KG1 (cell line): ENCODE data around the gene CCDC28B.
A peak's percentile ranks its signal among the peaks of the same experiment; 100 is the strongest.

Source experiments
- DNase-seq: peaks from one replicate; lab custom pipeline; 2025; lab: John Stamatoyannopoulos, UW

The CCDC28B gene

GRCh38 chr1:32194984-32195383, 5.4 kb upstream of the CCDC28B start:
- no peak for DNase-seq

- no peak for DNase-seq
Measured at GRCh38 chr1:32195531-32195930, 4.9 kb upstream of the CCDC28B start.

DNA sequence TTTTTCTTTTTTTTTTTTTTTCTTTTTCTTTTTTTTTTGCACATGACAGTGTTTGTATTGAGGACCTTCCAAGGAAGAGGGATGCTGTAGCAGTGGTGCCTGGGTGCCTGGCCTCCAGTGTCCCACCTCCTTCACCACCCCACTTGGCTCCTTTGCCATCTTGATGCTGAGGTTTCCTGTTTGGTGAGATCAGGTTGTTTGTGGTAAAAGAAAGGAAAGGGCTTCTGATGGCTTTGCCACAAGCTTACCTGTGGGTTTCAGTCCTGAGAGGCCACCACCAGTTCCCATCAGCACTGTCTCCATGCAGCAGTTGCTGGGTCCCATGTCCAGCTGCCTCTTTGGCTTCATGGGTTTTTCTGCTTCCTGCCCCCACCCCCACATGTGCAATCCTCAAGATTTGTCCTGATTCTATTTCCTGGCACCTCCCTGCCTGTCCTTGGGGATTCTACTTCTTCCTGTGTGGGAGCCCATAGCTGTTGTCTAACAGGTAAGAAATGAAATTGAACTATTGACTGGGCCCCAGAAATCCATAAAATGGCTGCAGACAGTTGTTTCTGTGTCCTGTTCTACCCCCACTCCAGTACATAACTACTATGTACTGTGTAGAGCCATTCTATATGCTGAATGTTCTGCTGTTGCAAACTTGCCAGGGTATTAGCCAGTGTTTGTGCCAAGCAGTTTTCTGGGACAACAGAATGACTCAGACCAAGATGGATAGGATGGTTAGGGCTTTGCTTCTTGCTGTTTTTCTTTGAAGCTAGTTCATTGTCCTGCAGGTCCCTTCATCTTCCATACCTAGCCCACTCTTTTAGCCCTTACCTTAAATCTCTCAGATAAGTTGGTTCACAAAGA, 4.2 kb upstream of the CCDC28B start:
- DNase-seq = no peak

DNA sequence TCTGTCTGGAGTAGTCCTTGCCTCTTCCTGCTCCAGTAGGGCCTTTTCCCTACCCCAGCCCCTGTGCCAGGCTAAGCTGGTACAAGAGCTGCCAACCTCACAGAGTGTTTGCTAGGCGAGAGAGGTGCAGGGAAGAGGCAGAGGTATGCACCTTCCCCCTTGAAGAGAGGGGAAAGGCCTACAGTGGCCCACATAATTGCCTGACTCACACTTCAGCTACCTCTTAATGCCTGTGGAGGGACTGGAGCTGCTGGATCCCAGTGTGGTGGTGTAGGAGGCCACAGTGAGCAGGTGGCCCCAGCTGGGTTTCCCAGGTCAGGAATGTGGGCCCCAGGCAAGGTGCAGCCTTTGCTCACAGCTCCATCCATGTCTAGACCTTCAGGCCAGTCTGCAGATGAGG, 3.3 kb upstream of the CCDC28B start:
- no peak for DNase-seq

- no peak for DNase-seq
Measured at GRCh38 chr1:32197837-32198236, 2.6 kb upstream of the CCDC28B start.

- no peak for DNase-seq
Measured at GRCh38 chr1:32198237-32199042, 2.0 kb upstream of the CCDC28B start.

GRCh38 chr1:32199043-32199716, 1.2 kb upstream of the CCDC28B start:
- DNase-seq = no peak

DNA sequence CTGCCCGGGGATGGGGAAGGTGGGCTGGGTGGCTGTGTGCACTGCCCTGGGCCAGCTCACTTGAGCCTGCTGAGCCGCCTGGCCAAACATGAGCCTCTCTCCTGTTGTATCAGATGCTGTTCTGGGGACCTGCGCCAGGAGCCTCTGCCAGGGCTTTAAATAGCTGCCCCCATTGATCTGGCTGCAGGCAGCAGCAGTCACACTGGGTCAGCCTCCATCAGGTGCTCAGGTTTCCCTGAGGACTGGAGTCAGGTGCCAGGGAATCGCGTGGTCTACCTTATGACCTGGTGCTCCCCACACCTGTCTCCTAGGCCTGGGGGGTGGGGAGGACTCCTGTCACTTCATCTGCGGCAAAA, 700 bp upstream of the CCDC28B start:
- no peak for DNase-seq

DNA sequence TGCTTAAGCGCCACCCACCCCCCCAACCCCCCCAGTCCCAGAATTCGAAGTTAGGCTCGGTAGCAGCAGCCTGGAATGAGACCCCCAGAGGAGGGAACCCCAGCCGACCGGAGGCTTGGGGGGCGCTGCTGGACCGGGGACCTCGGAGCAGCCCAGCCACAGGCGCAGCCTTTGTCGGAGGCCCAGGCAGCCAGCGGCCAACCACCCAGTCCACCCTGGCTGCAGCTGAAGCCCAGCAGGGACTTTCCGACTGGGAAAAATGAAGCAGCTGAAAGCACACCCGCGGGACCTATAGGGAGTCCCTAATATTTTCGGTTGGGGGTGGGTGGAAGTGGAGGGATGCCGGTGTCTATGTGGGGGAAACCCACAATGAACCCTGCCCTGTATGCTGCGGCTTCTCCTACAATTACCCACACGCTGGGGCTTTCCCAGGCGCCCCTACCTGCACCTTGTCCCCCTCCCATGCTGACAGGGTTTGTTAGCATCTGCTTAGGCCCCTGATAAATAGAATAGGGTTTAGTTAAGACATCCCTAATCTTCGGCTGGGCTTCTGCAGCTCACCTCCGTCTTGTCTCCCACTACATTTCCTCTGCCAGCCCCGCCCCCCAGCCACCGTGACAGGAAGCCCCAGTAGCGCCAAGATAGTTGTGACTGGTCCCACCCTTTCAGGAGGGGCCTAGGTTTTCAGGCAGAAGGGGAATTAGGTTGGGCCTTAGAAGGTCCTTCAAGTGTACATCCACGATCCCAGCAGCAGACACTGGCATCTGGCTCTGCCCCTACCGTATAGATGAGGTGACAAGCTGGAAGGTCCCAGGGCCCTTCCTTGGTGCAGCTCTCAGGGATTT, 838 bp downstream of the CCDC28B start:
- DNase-seq = peak; percentile 23

DNA sequence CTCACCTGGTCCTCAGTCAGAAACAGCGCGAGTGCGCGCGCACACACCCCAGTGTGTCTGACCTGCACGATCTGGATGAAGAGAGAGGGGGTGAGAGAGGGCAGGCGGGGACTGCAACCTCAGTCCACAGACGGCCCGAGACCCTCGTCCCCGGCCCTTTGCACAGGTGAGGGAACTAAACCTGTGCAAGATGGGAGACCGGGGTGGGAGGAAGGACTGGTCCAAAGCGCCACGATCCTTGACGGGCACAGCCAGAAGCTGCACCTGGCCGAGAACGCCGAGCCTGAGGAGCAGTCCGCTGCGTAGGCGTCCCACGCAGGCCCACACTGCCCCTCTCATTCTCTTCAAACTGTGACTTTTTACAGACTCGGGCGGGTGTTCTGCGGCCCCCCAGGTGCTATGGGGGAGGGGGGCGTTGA, 4.6 kb downstream of the CCDC28B start:
- DNase-seq = no peak

GRCh38 chr1:32205401-32206370, 5.3 kb downstream of the CCDC28B start, which contains the start of gene IQCC:
IQCC (plus strand) TSS chr1:32205671; CDS start chr1:32205682, 11 bp downstream.
- peak; percentile 78 for DNase-seq

GRCh38 chr1:32208469-32208868, 8.1 kb downstream of the CCDC28B start:
- DNase-seq = no peak

- DNase-seq = no peak
Measured at GRCh38 chr1:32208891-32209328, 8.5 kb downstream of the CCDC28B start, which contains the start of gene DCDC2B. DCDC2B (plus strand) TSS chr1:32209089; CDS start chr1:32209094, 5 bp downstream.

GRCh38 chr1:32215629-32216480, 15.5 kb downstream of the CCDC28B start:
- DNase-seq = peak; percentile 27

GRCh38 chr1:32216566-32216965, 16.2 kb downstream of the CCDC28B start:
- no peak for DNase-seq

- no peak for DNase-seq
Measured at GRCh38 chr1:32219022-32219421, 18.6 kb downstream of the CCDC28B start.

GRCh38 chr1:32220746-32221580, 20.6 kb downstream of the CCDC28B start:
- no peak for DNase-seq

GRCh38 chr1:32221581-32221979, 21.2 kb downstream of the CCDC28B start:
- no peak for DNase-seq
